AG08395 (cell line): ENCODE measurements around the gene ERN2.
A peak's percentile ranks its signal among the peaks of the same experiment; 100 is the strongest.
"Not testable (repeated sequence)": the region's sequence is repeated elsewhere in the genome, so short reads cannot be mapped to it uniquely, and the experiment has no call there.

Experiments used
- DNase-seq: peaks from one replicate; pipeline ENCODE4 v3.0.0; 2012; ENCODE audit warnings: mixed read lengths, low spot score

ERN2 gene

DNA sequence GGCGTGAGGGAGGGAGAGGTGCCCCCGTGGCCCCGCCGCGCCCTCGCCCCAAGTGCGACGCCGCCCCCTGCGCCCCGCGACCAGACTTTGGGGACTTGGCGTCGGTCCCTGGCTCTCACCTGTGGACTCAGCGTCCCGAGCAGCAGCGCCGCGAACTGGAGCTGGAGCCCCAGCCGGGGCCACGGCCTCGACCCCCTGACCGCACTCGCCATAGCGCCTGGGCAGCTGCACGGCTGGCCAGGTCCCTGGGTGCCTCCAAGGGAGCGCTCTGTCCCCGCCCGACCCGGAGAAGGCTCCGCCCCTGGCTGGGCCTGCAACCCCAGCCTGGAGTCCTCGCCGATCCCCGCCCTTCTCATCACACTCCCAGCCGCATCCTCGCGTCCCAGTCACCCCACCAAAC lies at the start of gene ERN2:
ERN2 (minus strand) TSS at position 247 of the 400 bp plus-strand sequence; CDS start at position 212, 35 bp downstream.
- DNase-seq: no peak

- no peak for DNase-seq
These were observed 45.1 kb upstream of the ERN2 start for GRCh38 chr16:23757937-23758619.

DNA sequence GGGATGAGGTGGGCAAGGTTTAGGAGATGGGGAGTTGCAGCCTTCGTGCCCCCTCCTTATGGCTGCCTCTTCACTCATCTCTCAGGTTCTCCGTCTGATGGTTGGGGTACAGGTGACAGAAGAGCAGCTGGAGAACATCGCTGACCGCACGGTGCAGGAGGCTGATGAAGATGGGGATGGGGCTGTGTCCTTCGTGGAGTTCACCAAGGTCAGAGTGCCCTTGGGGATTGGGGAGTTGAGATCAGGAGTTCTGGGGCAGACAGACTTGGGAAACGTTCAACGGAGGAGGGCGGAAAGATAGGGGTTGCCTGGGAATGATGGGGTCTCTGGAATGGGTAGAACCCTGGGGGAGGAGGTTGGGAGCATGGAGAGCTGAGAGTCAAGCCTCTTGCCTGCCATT lies 44.1 kb upstream of the ERN2 start:
- DNase-seq: no peak

DNA sequence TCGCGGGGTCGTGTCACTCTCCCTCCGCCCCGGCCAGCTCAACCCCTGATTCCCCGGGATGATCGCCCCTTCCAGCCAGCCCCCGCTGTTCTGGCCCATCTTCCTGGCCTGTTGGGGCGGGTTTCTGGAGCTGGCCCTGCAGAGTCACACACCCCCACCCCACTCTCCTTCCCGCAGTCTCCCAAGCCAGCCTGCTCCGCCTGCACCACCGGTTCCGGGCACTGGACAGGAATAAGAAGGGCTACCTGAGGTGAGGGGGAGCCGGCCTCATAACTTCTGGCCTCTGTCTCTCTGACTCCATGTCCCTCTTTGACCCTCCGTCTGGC lies 42.4 kb upstream of the ERN2 start:
- DNase-seq: no peak

DNA sequence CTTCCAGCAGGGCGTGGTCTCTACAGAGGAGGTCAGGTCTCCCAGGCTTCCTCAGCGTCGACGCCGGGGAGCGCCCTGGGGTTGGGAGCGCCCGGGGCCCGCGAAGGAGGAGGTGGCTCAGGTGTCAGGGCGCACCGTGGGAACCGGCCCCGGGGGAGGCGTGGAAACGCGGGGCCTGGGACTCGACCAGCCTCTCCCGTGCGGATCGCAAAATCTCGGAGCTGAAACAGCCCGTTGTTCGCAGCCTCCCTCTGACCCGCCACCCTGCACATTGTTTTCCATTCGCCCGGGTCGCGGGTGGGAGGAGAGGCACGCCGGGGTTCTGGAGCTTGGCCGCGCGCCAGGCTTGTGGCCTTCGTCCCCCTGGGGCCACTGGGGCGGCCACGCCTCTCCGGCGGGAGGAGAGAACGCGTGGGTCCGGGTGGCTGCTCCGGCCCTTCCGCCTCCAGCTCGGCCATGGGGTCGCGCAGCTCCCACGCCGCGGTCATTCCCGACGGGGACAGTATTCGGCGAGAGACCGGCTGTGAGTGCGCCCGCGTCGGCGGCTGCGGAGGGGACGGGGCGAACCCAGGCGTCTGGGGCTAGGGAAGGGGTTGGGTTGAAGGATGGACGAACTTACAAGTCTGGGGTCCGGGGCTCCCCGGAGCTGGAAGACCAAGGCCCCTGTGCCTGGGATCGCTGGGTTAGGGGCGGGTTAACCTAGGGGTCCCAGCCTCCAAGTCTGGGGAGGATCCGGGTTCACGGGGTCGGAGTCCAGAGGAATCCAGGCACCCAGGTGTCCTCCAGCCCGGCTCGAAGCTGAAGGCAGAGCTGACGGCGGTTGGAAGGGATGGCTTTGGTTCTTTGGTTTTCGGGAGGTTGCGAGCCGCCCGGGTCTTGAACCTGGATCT lies 41.8 kb upstream of the ERN2 start, which contains the start of gene CHP2:
CHP2 (plus strand) TSS at position 433 of the 890 bp plus-strand sequence; CDS start at position 457, 24 bp downstream.
- no peak for DNase-seq

DNA sequence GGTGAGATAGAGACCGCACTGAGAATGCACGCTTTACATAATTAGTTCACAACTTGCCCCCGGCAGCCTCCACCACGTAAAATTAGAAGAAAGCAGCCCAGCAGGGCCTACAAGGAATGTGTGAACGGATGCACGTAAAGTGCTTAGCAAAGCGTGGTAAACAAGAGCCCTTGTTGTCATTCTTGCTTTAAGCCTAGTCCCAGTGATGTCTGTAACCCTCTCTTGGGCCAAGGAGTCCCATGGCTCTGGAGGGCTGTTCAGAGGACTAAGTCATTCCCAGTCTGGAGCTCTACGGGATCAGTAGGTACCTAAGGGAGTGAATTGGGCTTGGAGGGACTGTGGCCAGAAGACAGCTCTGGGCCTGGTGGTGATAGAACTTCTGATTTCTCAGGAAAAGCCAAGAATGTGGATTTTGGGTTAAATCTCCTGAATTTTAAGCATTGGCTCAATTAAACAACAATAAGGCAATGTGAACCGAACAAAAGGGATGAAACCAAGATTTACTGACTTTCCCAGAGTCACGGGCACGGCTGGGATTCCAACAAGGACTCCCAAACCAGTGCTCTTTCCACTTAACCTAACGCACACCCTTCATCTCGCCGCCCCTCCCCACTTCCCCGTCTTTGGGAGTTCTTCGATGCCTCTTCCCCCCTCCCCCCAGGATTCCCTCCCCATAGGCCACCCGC lies 41.0 kb upstream of the ERN2 start:
- DNase-seq: no peak

- DNase-seq: not testable (repeated sequence)
These were observed 38.0 kb upstream of the ERN2 start for GRCh38 chr16:23751053-23751452.

- no peak for DNase-seq
These were observed 35.6 kb upstream of the ERN2 start for GRCh38 chr16:23748630-23749029.

DNA sequence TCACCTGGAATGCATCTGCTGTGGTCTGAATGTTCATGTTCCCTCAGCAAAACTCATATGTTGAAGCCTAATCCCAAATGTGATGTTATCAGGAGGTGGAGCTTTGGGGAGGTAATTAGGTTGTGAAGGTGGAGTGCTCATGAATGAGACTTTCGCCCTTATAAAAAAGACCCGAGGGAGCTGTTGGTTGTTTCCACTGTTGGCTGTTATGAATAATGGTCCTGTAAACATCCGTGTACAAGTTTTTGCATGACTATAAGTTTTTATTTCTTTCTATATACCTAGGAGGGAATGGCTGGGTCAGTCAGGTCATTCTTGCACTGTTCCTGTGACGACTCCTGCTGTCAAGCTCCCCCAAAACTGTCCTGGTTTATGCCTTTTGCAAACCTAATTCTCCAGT lies 32.2 kb upstream of the ERN2 start:
- DNase-seq: no peak

DNA sequence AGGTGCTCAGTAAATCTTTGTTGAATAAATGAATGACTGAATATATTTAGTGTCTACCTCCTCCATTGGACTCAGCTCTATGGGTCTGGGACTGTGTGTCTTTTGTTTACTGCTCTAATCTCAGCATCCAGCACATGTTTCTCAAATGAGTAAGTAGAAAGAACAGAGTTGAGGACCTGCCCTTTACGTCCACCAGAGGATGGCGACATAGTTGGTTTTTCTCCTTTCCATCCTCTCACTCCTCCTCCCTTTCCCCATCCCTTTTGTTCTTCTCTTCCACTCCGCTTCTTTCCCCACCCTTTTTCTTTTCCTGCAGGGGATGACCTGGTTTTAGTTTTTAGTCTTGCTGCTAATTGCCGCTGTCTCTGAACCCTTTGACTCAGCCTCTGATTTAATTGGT lies 29.7 kb upstream of the ERN2 start:
- DNase-seq: no peak

GRCh38 chr16:23741675-23742303 lies 28.8 kb upstream of the ERN2 start:
- no peak for DNase-seq

DNA sequence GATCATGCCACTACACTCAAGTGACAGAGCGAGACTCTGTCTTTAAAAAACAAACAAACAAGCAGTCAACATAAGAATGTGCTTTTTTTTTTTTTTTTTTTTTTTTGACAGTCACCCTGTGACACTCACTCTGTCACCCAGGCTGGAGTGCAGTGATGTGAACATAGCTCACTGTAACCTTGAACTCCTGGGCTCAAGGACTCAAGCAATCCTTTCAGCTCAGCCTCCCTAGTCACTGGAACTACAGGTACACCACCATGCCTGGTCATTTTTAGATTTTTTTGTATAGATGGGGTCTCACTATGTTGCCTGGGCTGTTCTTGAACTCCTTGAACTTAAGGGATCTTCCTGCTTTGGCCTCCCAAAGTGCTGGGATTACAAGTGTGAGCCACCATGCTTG lies 26.5 kb upstream of the ERN2 start:
- DNase-seq: no peak

DNA sequence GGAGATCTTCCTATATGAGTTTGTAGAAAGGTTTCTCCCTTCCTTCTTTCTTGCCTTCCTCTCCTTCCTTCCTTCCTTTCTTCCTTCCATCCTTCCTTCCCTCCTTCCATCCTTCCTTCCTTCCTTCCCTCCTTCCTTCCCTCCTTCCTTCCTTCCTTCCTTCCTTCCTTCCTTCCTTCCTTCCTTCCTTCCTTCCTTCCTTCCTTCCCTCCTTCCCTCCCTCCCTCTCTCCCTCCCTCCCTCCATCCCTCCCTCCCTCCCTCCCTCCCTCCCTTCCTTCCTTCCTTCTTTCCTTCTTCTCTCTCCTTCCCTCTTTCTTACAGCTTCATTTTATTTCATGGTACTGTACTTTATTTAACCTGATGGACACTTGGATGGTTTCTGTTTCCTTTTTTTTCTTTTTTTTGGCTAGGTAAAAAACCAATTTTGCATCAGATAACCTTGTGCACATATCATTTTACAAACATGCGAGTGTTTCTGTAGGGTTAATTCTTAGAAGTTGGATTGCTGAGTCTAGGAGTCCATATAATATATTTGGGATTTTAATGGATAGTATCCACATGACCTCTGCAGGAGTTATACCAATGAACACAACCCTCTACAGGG lies 24.5 kb upstream of the ERN2 start:
- not testable (repeated sequence) for DNase-seq

DNA sequence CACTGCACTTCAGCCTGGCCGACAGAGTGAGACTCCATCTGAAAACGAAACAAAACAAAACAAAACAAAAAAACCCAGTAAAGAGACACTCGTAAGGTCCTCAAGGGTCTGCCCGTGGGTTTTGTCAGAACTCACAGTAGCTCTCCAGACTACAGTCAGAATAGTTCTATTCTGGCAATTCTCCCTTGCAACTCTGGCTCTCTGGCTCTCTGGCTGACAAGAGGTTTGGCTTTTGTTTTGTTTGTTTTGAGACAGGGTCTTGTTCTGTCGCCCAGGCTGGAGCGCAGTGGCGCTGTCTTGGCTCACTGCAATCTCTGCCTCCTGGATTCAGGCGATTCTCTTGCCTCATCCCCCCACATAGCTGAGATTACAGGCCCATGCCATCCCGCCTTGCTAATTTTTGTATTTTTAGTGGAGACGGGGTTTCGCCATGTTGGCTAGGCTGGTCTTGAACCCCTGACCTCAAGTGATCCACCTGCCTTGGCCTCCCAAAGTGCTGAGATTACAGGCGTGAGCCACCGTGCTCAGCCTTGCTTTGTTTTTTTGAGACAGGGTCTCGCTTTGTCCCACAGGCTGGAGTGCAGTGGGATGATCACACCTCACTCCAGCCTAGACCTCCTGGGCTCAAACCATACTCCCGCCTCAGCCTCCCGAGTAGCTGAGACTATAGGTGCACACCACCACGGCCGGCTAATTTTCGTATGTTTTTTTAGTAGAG lies 21.3 kb upstream of the ERN2 start:
- DNase-seq: no peak

DNA sequence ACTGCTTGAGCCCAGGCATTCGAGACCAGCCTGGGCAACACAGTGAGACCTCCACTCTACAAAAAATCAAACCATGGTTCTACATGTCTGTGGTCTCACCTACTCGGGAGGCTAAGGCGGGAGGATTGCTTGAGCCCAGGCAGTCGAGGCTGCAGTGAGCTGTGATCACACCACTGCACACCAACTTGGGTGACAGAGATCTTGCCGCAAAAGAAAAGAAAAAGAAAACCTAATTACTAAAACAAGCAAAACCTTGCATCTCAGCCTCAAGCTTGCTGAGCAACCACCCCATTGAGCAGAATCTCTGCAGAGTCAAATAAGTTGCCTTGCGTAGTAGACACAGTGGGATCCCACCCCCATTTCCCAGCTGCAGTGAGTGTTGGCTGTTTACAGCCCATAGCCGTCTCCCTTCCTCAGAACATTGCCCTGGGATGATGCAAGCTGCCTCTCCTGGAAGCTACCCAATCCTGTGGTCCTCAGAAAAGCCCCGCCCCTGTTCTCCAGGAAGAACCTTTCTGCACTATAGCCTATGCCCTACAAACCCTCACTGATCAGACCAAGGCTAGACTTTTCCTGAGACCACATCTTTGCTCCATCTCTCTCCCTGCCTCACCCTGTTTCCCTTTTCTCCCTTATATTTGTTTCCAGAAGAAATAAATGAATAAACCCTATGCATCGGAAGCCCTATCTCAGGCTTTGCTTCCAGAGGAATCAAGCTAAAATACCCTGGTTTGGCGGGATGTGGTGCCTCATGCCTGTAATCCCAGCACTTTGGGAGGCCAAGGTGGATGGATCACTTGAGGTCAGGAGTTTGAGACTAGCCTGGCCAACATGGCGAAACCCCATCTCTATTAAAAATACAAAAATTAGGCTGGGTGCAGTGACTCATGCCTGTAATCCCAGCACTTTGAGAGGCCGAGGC lies 16.7 kb upstream of the ERN2 start:
- DNase-seq: peak; percentile 49

- DNase-seq: no peak
These were observed 15.1 kb upstream of the ERN2 start for GRCh38 chr16:23728112-23728477.

- no peak for DNase-seq
These were observed 13.7 kb upstream of the ERN2 start for GRCh38 chr16:23726710-23727109.

- no peak for DNase-seq
These were observed 11.7 kb upstream of the ERN2 start for GRCh38 chr16:23724785-23725131.

GRCh38 chr16:23724096-23724784 lies 11.2 kb upstream of the ERN2 start:
- DNase-seq: no peak
